COLO829 (cell line): Measurements from ENCODE around the gene NTN4.
"Not testable (repeated sequence)": the region's sequence is repeated elsewhere in the genome, so short reads cannot be mapped to it uniquely, and the experiment has no call there.

Source experiments
- DNase-seq: peaks from one replicate; pipeline ENCODE4 v3.0.0; 2012; ENCODE audit warnings: low spot score

Gene NTN4

GRCh38 chr12:95746062-95746461 is 44.5 kb downstream of the NTN4 start:
- not testable (repeated sequence) for DNase-seq

DNA sequence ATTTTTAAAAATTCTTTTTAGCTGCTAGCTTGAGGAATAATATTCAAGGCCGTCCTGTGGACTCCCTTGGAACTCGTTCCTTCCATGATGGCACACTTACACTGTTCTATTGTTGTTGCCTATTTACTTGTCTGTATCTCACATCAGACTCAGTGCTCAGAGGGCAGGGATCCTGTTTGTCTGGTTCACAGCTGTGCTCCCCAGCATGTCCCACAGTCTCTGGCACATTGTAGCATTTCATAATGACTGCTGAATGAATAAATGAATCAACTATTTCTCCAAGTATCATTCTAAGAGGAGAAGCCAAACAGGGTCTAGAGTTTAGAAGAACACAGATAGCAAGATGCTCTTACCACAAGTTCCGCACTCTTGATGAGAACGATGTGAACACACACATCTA is 48.0 kb downstream of the NTN4 start:
- DNase-seq, result no peak

- no peak for DNase-seq
These were observed 48.9 kb downstream of the NTN4 start for GRCh38 chr12:95741635-95742034.

GRCh38 chr12:95740751-95741150 is 49.8 kb downstream of the NTN4 start:
- no peak for DNase-seq

DNA sequence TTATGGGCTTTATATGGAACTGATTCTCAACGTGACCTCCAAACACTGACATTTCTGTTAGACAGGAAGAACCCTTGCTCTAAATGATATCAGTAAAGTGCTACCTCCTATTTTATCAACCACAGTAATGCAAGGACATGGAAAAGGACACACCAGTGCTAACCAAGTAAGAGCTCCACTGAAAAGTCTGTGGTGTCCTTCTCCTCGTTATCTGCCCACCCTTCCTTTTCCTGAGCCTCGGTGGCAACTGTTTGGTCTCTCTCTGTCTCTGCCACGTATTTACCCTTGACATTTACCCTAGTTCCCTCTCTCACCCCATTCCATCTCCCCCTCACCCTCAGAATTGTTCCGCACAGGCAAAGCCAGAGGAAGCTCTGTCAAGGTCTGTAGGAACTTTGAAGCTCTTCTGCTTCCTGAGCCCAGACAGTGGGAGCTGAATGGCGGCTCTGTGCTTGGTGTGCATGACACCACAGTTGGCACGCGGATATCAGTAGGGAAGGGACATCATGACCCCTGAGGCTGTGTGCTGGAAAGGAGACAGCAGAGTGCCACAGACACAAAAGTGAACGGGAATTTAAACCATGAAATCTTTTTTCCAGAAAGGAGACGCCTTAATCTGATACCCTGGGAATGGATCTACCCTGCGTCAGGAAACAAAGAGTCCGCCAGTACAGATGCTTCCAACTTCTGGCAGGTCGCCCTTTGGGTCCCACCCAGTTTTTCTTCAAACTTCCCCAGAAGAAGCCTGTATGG is 50.8 kb downstream of the NTN4 start:
- peak; percentile 17 for DNase-seq

- no peak for DNase-seq
These were observed 52.4 kb downstream of the NTN4 start for GRCh38 chr12:95738024-95738611.

GRCh38 chr12:95736631-95737030 is 53.9 kb downstream of the NTN4 start:
- DNase-seq, result no peak

GRCh38 chr12:95735728-95736127 is 54.8 kb downstream of the NTN4 start:
- not testable (repeated sequence) for DNase-seq

- DNase-seq, result no peak
These were observed 57.3 kb downstream of the NTN4 start for GRCh38 chr12:95733141-95733825.

DNA sequence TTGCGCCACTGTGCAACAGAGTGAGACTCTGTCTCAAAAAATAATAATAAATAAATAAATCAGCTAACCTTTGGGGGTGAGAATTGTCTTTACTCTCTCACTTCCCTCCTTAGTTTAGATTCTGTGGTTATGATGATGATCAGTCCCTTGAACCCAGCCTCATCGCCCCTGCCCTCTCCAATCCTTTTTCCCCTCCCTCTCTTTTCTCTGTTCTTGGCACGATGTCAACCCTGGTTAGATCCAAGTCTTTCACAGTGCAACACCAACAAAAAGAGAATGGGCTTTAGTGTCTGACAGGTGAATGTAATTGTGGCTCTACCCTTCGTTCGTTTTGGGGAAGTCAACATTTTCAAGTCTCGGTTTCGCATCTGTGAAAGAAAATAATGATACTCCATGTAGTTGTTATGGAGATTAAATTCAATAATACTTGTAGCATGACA is 59.0 kb downstream of the NTN4 start:
- no peak for DNase-seq

DNA sequence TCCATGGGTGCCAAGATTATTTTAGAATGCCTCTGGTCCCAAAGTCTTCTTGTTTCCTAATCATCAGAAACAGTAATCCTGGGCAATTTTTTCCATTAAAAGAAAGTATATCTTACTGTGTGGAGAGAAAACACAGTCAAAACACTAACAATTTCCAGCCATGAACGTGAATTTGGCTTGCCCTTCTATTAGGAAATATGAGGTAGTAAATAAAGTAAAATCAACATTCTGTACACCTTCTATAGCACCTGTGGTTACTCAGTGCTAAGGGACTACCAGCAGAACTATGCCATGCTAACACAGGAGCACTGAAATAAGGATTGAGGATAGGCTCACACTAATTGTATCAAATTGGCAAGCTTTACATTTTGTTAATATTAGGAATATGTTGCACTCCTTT is 60.1 kb downstream of the NTN4 start:
- DNase-seq, result no peak

DNA sequence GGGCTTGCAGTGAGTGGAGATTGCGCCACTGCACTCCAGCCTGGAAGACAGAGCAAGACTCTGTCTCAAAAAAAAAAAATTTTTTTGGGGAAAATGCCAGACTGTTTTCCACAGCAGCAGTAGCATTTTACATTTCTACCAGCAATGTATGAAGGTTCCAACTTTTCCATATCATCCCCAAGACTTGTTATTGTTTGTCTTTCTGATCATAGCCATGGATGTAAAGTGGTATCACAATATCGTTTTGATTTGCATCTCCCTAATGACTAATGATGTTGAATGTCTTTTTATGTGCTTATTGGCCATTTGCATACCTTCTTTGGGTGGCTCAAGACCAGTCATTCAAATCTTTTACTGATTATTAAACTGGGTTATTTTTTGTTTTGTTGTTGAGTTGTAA is 63.7 kb downstream of the NTN4 start:
- no peak for DNase-seq

DNA sequence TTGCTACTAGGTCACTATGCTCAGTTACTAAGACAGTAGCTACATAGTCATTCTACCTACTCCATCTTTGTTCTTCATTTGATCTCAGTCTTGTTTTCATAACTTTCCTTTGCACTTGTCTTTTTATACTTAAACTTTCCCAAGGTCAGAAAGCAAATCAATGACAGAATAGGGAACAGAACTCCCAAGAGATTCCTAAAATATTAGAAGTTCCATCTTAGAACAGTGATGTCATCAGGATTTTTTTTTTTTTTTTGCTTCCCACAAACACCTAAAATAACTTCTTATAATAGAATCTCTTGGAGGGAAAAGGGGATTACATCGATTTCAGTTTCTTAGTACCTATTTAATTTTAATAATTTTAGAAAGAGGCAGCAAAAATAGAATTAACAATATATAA is 65.8 kb downstream of the NTN4 start:
- no peak for DNase-seq

DNA sequence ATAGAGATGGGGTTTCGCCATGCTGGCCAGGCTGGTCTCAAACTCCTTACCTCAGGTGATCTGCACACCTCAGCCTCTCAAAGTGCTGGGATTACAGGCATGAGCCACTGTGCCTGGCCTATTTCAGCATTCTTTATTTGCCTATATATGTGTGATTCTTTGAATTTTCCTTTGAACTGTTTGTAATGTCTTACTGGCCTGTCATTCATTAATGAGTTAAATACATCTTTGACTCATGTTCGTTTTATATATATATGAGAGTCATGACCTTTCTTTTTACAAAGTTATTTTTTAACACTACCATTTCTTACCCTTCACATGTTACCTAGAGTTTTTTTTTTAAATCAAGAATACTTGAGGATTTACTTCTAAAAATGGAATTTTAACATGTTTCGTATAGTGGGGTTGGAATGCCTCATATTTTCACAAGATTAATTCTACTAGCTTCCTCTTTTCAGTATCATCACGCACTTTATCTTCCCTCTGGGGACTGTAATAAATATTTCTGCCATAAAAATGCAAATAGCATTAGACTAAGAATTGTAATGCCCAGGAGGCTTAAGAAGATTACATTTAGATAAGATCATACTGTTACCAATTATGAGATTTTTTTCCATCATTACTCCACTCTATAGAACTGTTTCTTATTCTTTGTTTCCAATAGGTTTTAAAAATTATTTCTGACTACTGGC is 66.7 kb downstream of the NTN4 start:
- DNase-seq, result peak; percentile 8

DNA sequence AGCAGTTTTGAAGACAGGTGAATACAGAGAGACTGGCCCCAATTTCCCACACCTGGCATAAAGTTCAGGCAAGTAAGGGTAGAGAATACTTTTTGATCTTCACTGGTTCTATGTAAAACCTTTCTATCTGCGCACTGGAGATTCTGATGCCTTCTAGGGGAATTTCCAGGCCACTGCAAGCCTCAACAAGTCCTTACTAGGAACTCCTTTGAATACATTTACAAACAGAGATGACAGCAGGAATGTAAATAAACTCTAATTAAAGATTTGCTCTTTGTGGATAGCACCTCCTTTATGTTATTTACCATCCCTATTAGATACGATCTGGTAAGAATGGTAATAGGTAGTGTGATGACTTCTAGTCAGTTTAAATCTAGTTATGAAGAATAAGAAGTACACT is 69.2 kb downstream of the NTN4 start:
- DNase-seq, result no peak

GRCh38 chr12:95720146-95720545 is 70.4 kb downstream of the NTN4 start:
- DNase-seq, result no peak

DNA sequence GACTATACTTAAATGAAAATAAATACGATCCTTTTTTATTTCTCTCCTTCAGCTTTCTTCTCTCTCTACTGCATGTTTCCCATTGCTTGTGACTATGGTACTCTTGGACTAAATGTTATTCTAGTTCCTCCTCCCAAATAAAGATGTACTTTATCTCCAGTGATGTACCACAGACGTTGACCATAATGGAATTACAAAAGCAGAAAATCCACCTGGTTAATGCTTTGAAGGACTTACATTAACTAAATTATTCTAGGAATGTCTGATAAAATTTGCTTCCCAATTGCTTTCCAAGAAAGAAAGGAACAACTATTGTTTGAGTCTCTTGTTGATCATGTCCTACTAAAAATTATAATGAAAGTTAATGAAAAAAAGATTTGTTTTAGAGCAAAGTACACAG is 71.8 kb downstream of the NTN4 start:
- DNase-seq, result no peak

DNA sequence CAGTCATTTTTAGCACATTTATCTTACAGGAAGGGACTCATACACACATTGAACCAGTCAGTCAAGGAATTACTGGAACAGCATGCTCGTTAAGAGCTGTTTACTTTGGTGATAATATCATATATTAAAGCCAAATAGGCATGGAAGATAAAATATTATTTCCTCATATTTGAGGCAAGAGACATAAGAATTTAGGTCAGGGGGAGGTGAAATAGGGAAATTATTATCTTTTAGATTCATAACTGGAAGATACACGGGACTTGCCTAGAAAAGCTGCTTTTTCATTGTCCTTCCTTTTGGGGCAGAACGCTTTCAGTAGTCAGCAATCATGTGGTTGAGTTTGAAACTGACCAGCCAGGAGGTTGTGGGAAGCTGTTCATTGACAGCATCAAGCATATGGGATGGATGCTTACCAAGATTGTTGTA is 72.5 kb downstream of the NTN4 start:
- no peak for DNase-seq

DNA sequence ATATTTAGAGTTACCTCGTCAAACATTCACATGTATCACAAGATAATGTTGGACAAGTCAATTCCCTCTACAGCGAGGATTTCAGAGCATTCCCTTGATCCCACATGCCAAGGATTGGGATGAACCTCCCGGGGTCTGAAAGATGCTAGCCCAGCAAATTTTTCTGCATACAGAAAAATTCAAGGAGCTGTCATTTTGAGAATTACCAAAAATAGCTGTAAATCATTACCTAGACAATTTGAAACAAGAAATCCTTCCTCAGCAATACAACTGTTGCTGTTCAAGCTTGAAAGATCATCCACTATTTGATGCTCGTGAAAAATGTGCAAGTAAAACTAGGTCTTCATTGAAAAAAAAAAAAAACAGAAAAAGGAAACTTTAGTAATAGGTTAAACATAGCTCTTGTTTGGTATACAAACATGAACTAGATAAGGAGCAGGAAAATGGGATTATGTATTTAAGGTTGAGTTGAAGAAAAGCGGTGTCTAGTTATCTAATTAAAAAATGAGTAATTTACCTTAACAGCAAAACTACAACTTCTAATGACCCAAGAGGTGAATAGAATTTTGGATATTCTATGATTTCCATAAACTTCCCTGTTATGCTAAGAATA is 73.1 kb downstream of the NTN4 start:
- DNase-seq, result no peak

GRCh38 chr12:95715177-95715576 is 75.4 kb downstream of the NTN4 start:
- DNase-seq, result no peak

DNA sequence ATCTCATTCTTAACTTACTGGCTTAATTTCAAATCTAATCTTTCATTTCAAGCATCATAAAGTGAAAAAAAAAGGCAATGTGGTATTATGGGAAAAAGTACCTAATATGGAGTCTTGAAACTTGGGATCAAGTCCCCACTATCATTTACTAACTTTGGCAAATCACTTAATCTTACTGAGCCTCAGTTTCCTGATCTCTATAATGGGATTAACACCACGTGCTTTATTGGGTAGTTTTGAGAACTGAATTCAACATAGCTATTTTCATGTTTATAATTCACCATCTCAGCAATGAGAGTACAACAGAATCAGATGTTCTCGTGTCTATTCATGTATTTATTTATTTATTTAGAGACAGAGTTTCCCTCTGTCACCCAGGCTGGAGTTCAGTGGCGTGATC is 78.3 kb downstream of the NTN4 start:
- no peak for DNase-seq

GRCh38 chr12:95710386-95710785 is 80.2 kb downstream of the NTN4 start:
- no peak for DNase-seq
